GM18498 (cell line): Measurements from ENCODE around the gene PDK1.

ENCODE experiments used
- ATAC-seq: cut with Tn5 transposase; IDR thresholded peaks from one replicate; pipeline ENCODE4 v1.9.1; 2021; ENCODE audit warnings: mild to moderate bottlenecking, moderate library complexity; ENCODE audit not compliant: unreplicated experiment

Gene PDK1

DNA sequence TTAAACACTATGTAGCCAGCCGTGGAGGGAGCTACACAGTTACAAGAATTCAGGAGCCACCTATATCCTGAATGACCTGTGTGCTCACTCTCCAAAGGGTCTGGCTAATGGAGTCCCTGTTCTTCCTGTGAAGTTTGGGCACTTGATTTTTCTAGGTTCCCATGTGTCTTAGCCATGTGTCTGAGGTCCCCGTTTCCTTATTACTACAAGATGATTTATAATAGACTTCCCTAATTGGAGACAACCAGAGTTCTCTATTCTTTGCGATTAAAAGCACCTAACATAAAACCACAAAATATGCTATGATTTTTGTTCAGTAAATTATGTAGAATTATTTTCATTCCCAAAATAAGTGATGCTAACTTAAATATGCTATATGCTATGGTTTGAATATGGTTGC, 83.4 kb downstream of the PDK1 start:
- no peak for ATAC-seq

DNA sequence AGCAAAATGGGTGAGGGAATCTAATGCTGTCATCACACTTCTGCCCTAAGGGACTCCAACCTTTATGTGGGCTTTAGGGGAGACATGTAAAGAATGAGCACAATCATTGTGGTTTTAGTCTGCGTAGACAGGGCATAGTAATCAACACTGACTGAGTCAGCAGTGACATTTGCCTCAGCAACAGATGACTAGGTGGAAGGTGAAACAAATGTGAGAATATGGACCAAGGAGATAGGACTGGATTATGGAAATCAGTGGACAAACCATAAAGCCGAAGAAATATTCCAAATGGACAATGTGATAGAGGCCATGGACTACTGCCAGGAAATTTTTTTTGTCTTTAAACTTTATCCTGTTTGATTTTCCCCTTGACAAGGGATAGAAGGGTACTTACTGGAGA, 83.9 kb downstream of the PDK1 start:
- no peak for ATAC-seq

DNA sequence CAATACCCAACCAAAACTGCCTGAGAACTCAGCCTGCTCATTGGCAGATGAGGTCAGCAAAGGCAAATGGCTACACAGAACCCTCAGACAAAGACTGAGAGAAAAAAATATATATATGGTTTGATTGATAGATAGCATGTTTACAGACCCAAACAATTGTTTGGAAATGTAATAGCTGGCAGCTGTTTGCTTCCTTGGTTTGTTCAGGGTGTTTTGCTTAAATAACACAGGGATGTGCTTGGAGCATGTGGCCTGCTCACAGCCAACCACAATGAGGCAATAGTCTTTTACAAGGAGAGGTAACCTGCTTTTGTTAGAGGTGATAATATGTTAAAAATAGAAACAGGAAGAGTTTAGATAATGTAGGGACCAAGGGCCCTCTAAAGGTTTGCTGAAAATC, 84.5 kb downstream of the PDK1 start:
- no peak for ATAC-seq

DNA sequence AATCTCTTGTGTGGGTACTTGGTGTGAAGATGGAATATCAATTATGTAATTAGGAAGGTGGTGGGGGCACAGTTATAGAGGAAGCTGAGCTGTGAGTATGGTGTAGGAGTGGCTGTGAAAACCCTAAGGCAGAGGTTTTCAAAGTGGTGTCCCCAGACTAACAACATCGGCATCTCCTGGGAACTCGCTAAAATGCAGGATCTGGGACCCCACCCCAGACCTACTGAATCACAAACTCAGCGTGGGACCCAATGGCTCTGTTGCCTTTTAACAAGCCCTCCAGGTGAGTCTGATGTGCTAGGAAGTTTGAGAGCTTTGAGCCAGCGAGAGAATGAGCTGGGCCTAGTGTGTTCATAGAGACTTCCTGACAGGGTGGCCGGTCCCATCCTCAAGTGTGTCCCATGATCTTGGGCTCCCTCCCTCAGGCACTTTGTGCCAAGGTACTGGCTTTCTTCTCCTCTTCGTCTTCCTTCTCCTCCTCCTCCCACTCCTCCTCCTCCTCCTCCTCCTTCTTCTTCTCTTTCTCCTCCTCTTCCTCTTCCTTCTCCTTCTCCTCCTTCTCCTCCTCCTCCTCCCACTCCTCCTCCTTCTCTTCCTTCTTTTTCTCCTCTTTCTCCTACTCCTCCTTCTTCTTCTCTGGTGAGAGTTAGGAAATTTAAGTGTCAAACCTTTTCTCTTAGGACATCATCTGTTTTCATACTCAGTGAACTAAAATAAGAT, 86.6 kb downstream of the PDK1 start:
- ATAC-seq: no peak

DNA sequence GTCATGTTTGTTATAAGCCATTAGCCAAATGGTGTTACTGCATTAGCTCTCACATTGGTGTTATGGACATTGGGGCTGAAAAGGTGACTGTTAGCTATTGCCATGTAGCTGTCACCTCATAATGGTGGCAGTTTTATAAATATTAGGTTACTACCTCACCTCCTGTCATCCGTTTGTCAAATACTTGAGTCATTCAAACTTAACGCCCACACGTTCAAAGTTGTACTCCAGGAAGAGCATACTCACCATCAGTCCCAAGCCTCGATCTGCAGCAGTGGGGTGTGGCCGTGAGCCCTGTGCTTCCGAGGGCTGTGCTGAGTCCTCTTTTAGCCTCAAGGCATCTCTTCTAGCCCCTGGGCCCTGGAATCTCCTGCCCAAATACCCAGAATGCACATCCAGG, 87.3 kb downstream of the PDK1 start:
- no peak for ATAC-seq

DNA sequence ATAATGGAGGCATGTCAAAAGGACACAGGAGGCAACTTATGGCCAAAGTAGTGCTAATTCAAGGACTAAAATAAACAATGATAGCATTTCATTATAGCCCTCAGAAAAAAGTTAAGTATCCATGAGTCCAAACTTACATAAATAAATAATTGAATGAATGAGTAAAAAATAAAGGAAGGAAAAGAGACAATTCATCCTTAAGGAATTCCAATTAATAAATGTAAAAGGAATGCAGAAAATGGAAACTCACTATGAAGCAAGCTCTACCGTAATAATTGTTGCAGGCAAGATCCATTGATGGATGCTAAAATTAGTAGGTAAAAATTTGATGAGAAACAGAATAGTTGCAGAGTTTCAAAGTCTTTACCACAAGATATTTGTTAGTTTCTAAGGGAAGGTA, 91.5 kb downstream of the PDK1 start:
- ATAC-seq: no peak

DNA sequence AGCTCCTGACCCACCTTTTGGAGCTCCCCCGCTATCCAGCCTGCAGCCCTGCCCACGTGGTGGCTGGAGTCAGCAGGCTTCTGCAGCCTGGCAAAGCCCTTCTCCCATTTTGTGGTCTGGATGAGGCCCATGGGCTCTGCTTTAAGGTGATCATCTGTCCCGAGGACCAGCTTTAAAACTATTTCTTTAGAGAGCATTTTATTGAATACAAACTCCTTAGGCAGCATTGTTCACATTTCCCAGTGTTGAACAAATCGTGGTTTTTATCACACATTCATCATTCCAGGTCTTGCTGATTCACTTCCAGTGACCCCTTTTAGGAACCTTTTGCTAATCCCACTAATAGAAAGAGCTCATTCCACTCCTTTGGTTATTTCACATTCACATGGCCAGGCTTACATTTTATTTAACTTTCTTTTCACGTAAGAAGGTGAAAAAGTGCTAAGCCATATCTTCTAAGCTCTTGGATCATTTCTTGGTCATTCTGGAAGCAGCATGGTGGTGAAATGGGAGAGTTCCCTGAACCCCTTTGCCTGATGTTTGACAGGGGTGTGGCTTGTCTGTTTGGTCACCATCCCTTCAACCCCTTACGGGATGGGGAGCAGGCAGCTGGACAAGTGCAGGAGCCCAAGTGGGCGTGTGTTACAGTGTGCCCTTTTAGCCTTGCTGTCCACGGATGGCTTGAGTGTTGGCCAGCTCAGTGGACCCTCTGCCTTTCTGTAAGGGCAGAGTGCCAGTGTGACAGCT, 99.4 kb downstream of the PDK1 start:
- no peak for ATAC-seq

DNA sequence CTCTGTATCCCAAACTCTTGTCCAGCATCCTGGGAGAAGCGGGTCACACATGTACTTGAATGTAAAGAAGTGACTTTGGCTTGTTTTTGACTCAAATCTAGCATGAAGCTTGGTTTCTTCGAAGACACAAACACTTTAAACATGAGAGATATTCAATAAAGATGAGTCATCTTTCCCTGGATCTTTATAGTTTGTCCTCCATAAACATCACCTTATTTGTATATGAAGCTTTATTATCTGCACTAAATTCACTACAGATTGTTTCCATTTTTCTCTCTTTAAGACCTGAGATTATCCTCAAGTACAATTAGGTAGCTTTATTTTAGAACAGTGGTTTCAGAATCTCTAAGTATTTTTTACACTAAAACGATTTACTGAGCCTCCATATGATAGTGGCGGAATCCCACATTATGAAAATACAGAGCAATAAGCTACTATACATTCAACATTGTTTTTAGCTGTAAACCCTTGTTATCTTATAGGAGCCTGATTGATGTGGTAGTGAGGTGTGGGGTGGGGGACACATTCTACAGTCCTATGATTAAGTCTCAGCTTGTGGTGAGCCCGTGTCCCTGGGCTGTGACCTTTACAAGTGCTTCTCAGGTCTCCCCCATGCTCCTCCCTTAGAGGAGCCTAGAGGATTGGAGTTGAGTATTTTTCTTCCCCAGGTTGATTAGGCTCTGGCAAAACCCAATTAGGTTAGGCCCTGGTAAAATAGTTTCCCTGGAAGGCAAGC, 100.1 kb downstream of the PDK1 start:
- ATAC-seq: no peak
